Mesothelial cell of epicardium (in vitro differentiated cells): ENCODE measurements around the gene TCEA3. TPM values are rescaled to one million over a fixed set of nuclear protein-coding genes. Genes with fewer than 3 reads are reported as not detected.

Experiments used
- DNase-seq, 2 experiments: peaks; one replicate each; pipeline ENCODE4 v3.0.0; 2021; ENCODE audit warnings: low spot score in 2 of 2; ENCODE audit not compliant: unreplicated experiment in 2 of 2
- H3K27ac Mint-ChIP-seq: 2 replicates; pipeline ENCODE4 v1.8.0; 2021; ENCODE audit warnings: mixed read lengths
- H3K27me3 Mint-ChIP-seq: 2 replicates; pipeline ENCODE4 v1.8.0; 2021; ENCODE audit warnings: low read depth, mixed read lengths
- H3K36me3 Mint-ChIP-seq: 2 replicates; pipeline ENCODE4 v1.8.0; 2021; ENCODE audit warnings: mixed read lengths
- H3K4me1 Mint-ChIP-seq: 2 replicates; pipeline ENCODE4 v1.8.0; 2021; ENCODE audit warnings: mixed read lengths
- H3K4me3 Mint-ChIP-seq: 2 replicates; pipeline ENCODE4 v1.8.0; 2021; ENCODE audit warnings: mild to moderate bottlenecking, moderate library complexity, mixed read lengths
- H3K9me3 Mint-ChIP-seq: 2 replicates; pipeline ENCODE4 v1.8.0; 2021; ENCODE audit warnings: mixed read lengths
- CTCF ChIP-seq: fragments of 200-600 bp; sonication (generic); IDR thresholded peaks from one replicate; pipeline ENCODE4 v1.5.0; 2021; ENCODE audit warnings: antibody characterized with exemption; ENCODE audit not compliant: unreplicated experiment
- total RNA-seq: library from RNA; stranded (reverse); gene quantifications from 3 replicates; pipeline ENCODE4 v1.2.1, GENCODE V29; 2021

The TCEA3 gene
- total RNA-seq, 1 donor from 2014 or later, result 10.0 TPM

- Mint-ChIP-seq H3K9me3 (no peaks in the 10 kb centered on the region), H3K36me3 (no peaks in the 10 kb centered on the region), H3K4me3 (no peak overlapping the region), H3K4me1 (peaks cover 20% of the 10 kb centered on the region), H3K27ac (peak overlapping the region; percentile 68), H3K27me3 (peaks cover 4% of the 10 kb centered on the region)
- TF ChIP-seq CTCF, result no peak
- no peak for DNase-seq
Observed at GRCh38 chr1:23402286-23403037, 22.1 kb downstream of the TCEA3 start.

DNA sequence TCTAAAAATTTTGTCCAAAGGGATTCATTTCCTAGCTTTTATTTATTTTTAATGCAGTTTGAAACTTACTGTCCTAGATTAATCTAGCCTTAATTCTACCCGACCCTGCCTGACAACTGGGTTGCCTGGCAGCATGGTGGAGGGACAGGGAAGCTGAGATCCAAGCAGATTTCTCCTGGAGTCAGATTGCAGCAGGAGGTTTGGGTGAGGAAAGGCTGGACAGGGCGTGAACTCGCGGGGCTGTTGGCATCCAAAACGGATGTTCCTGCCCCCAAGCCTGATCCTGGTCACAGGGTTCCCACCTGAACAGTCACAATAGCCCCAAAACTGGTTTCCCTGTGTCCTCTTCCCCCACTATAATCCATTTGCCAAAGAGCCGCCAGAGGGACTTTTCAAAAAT lies 23.2 kb downstream of the TCEA3 start:
- Mint-ChIP-seq H3K27ac (no peak overlapping the region), H3K4me1 (peaks cover 20% of the 10 kb centered on the region), H3K27me3 (peaks cover 4% of the 10 kb centered on the region), H3K4me3 (no peak overlapping the region), H3K36me3 (no peaks in the 10 kb centered on the region), H3K9me3 (no peaks in the 10 kb centered on the region)
- DNase-seq, result no peak
- no peak for TF ChIP-seq CTCF

GRCh38 chr1:23400324-23401114 lies 24.0 kb downstream of the TCEA3 start:
- H3K36me3 Mint-ChIP-seq, result peaks cover 2% of the 10 kb centered on the region
- H3K4me3 Mint-ChIP-seq, result no peak overlapping the region
- TF ChIP-seq CTCF, result no peak
- no peak overlapping the region for H3K27ac Mint-ChIP-seq
- H3K9me3 Mint-ChIP-seq, result no peaks in the 10 kb centered on the region
- H3K27me3 Mint-ChIP-seq, result peaks cover 4% of the 10 kb centered on the region
- H3K4me1 Mint-ChIP-seq, result peaks cover 20% of the 10 kb centered on the region
- DNase-seq, result no peak

GRCh38 chr1:23399229-23399628 lies 25.3 kb downstream of the TCEA3 start:
- DNase-seq, result no peak
- H3K9me3 Mint-ChIP-seq, result no peaks in the 10 kb centered on the region
- no peak overlapping the region for H3K27ac Mint-ChIP-seq
- peaks cover 2% of the 10 kb centered on the region for H3K36me3 Mint-ChIP-seq
- H3K4me1 Mint-ChIP-seq, result peaks cover 26% of the 10 kb centered on the region
- peaks cover 4% of the 10 kb centered on the region for H3K27me3 Mint-ChIP-seq
- H3K4me3 Mint-ChIP-seq, result no peak overlapping the region
- no peak for TF ChIP-seq CTCF

DNA sequence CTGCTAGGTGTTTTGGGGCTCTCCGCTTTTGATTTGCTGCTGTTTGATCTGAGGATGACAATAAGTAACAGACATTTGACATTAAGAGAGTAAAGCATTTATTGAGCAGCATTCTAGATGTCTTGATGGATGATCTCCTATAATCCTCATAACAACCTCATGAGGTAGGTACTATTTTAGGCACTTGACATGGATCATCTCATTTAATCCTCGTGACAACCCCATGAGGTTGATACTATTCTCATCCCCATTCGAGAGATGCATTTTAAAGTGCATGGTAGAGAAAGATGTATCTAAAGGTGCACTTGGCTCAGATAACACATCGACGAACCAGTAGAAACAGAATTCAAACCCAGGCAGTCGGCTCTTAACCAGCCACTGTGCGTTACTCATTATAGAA lies 26.6 kb downstream of the TCEA3 start:
- H3K27ac Mint-ChIP-seq, result no peak overlapping the region
- peaks cover 2% of the 10 kb centered on the region for H3K36me3 Mint-ChIP-seq
- peaks cover 18% of the 10 kb centered on the region for H3K4me1 Mint-ChIP-seq
- H3K4me3 Mint-ChIP-seq, result no peak overlapping the region
- no peaks in the 10 kb centered on the region for H3K9me3 Mint-ChIP-seq
- TF ChIP-seq CTCF, result no peak
- H3K27me3 Mint-ChIP-seq, result peaks cover 4% of the 10 kb centered on the region
- DNase-seq, result no peak
